Mucosa of gallbladder (tissue), 1 donor: ENCODE data around the gene C12orf50. TPM values are rescaled to one million over a fixed set of nuclear protein-coding genes. Genes with fewer than 3 reads are reported as not detected.
"Not testable (repeated sequence)": the region's sequence is repeated elsewhere in the genome, so short reads cannot be mapped to it uniquely, and the experiment has no call there.

Experiments
- DNase-seq: peaks from one replicate; pipeline ENCODE4 v3.0.0-alpha.2; 2020; ENCODE audit warnings: low spot score
- total RNA-seq: library from RNA; stranded (reverse); gene quantifications from one replicate; pipeline ENCODE4 v1.2.1, GENCODE V29; 2021
- donor health status: DM: no; HTN: no; CAD: no.

Gene C12orf50
- total RNA-seq: 0.12 TPM

GRCh38 chr12:88029093-88029665 lies at the start of gene C12orf50:
Gene C12orf50, minus strand, starts transcription at chr12:88029401. Its CDS starts 2,439 bp downstream, at chr12:88026962.
- DNase-seq: no peak

GRCh38 chr12:88067301-88067700 lies 38.1 kb upstream of the C12orf50 start:
- no peak for DNase-seq

DNA sequence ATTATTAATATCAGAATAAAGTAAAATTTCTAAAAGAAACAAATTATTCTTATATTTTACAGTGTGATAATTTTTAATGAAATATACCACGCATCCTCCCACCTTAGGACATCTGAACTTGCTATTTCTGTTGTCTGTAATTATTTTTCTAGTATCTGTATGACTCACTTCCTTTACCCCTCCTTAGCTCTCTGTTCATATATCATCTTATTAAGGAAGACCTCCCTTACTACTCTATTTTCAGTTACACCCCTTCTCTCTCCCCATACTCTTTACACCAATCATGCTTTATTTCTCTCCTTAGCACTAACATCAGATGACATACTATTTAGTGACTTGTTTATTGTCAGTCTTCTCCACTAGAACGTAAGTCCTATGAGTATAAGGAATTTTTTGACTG lies 34.2 kb upstream of the C12orf50 start:
- DNase-seq: no peak

DNA sequence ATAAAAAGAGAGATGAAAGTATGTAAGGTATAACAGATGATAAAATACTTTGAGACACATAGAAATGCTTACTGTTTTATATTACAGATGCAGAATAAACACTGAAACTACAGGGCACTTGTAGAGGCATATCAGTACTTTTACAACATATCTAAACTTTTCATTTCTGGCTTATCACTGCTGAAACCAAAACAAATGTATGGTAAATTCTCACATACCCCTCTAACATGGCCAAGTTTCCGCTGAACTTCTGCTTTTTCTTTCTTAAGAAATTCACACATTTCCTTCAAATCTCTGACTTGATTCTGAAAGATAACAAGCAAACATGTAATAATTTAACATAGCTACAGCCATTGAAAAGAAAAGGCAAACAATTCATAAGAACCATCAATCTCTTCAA lies 33.3 kb upstream of the C12orf50 start:
- DNase-seq: no peak

DNA sequence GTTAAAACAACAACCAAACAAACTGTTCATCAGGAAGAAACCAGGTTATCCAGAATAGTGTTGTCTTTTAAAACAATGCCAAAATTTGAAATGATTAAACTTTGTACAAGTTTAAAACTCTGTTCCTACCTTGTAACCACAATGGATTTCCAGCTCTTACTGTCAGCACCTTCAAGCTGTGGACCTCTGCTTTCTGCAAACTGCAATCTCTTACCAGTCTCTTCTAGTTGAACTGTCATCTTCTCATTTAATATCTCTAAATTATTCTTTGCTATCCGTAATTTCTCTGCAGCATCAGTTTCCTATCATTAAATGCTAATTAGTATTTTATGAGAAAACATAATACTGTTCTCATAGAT lies 29.5 kb upstream of the C12orf50 start:
- DNase-seq: no peak

- no peak for DNase-seq
Observed at GRCh38 chr12:88057994-88058718, 29.0 kb upstream of the C12orf50 start.

GRCh38 chr12:88056571-88056970 lies 27.4 kb upstream of the C12orf50 start:
- DNase-seq: no peak

DNA sequence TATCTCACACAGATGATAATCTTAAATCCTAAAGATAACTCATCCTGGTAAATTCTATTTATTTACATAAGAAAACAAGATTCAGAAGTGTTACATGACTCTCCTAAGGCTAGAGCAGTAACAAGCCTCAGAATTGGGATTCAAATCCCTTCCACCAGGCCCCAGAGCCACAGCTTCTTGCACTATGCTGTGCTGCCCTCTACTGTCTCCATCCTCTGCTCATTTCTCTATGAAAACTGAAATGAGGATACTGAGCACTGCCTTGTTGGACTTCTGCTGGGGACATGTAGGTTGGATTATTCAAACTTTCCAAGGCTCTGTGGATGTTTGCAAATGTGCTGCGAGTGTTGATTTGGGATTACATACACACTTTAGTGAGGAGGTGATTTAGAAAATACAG lies 23.5 kb upstream of the C12orf50 start:
- no peak for DNase-seq

- no peak for DNase-seq
Observed at GRCh38 chr12:88044035-88044434, 14.8 kb upstream of the C12orf50 start.

DNA sequence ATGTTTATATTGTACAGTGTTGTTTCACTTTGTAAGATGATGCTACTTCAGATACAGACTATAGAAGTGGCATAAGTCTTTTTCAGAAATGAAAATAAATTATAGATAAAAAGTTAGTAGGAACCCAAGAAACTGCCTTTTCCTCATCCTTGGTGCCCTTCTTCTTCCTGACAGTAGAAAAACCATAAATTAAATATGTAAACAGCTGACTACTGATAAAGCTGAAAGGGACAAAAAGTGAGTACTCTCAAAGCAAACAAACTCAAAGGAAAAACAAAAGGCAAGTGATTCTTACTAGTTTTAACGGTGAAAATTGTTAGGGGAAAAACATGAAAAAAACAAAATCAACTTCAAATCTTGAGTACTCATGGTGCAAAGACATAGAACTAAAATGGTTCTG lies 8.6 kb upstream of the C12orf50 start:
- no peak for DNase-seq

GRCh38 chr12:88036353-88036965 lies 7.3 kb upstream of the C12orf50 start:
- no peak for DNase-seq

DNA sequence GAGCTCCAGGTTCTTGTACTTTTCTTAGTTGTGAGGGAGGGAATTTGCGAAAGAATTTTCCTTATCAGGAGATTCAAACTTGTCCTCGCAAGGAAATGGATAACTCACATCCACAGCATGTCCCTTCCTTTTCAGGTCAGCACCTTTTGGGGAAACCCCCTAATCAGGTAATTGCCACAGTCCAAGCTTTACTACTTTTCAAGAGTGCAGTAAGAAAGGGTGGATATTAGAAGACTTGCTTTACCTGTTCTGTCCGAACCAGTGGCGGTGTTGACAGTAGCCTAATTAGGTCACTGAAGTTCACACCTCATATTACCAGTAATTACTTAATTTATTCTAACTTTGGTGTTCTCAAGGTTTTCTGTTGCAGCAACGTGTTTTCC lies 6.7 kb upstream of the C12orf50 start:
- no peak for DNase-seq

DNA sequence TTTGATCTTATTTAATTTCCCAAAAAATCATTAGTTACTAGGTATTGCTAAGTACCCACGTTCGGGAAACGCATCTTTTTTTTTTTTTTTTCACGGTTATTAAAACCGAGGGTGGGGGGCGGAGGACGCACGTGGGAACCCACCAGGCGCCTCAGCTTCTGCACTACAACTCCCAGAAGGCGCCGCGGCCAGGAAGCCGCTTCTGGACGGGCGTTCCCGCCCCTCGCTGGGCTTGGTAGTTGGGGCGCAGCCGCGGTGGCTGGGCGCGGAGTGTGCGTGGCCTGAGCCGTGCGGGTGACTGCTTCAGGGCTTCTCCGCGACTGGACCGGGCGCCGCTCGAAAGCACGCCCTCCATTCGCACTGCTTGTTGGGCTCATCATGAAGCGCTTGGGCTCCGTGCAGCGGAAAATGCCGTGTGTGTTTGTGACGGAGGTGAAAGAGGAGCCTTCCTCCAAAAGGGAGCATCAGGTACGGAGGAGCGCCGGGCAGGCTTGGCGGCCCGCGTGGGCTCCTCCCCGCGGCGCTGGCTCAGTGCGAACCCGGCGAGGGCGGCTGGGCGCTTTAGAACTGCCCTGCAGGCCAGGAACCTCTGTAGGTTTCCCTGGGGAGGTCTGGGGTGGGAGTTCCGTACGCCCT lies 6.2 kb upstream of the C12orf50 start:
- DNase-seq: peak; percentile 91

DNA sequence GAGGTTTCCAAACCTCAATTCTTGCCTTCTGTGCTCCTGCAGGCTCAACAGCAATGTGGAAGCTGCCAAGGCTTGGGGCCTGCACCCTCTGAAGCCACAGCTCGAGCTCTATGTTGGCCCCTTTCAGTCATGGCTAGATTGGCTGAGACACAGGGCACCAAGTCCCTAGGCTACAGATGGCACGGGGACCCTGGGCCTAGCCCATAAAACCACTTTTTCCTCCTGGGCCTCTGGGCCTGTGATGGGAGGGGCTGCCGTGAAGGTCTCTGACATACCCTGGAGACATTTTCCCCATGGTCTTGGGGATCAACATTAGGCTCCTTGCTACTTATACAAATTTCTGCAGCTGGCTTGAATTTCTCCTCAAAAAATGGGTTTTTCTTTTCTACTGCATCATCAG lies 2.0 kb upstream of the C12orf50 start:
- DNase-seq: not testable (repeated sequence)

DNA sequence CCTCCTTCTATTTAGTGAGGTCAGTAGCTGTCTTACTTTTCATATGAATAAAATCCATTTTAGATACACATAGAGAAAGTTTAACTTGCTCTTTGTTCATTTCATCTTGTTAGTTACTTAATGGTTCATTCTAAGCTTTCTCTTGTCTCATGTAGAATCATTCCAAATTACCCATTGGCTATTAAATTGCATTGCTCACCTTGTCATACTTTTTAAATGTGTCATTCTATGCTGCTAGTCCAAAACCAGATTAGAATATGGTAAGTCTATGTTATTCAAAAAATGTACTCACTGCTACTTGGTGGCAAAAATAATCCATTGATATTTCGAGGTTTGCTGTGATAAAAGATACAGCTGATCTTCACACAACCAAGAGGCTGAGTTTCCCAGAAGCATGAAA lies 3.0 kb downstream of the C12orf50 start:
- DNase-seq: no peak

- DNase-seq: no peak
Observed at GRCh38 chr12:88017964-88018363, 11.2 kb downstream of the C12orf50 start.

- no peak for DNase-seq
Observed at GRCh38 chr12:88015825-88016224, 13.4 kb downstream of the C12orf50 start.

- no peak for DNase-seq
Observed at GRCh38 chr12:88011755-88012154, 17.4 kb downstream of the C12orf50 start.

- DNase-seq: no peak
Observed at GRCh38 chr12:88006351-88006750, 22.9 kb downstream of the C12orf50 start.

GRCh38 chr12:88001327-88001726 lies 27.9 kb downstream of the C12orf50 start:
- no peak for DNase-seq

DNA sequence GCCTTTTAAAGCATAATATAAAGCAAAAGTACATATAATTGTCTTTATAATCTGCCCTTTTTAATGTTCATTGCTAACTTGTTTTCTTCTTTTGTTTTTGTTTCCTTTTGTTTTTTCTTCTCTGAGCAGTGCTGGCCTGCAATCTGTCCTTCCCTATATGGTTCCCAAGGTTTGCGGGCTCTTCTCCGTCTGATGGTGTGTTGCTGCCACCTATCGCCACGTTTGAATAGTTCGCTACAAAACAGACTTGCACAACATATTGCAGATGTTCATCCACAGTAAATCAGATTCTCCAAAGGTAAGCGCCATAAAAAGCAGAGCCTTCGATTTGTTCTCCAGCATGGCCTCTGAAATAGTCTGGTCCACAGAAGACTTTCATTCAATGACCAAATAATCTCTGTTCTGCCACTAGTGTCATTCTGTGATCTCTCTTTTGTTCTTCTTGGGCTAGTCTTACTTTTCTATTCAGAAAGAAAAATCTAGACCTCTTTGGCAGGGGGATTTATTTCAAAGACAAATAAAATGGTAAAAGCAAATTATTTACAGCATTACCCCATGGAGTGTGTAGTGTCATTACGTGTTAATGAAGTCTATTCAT lies 33.5 kb downstream of the C12orf50 start:
- DNase-seq: peak; percentile 54

DNA sequence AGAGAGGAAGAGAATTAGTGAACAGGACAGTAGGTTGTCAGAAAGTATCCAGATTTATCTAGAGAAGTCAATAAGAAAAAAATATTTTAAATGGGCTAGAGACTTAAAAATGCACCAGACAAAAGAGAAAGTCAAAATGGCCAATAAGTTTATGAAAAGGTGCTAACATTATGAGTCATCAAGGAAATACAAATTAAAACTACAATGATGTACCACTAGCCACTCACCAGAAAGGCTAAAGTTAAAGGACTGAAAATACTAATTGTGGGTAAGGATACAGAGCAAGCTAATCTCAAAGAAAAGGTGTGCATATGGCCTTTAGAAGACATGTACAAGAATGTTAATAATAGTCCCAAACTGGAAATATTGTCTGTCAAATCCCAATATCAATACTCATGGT lies 37.7 kb downstream of the C12orf50 start:
- no peak for DNase-seq

- no peak for DNase-seq
Observed at GRCh38 chr12:87988534-87988933, 40.7 kb downstream of the C12orf50 start.
